Stimulated activated CD4-positive, alpha-beta T cell treated with anti-CD3 and anti-CD28 coated beads, TNF-alpha, amount 100 ng/mL, for 1 hour (primary cell): ENCODE results near the gene IMPG1.

Experiments
- DNase-seq, 3 donors: peaks; one replicate each; pipeline ENCODE4 v3.0.0-alpha.2; 2020; ENCODE audit warnings: low read depth in 3 of 3, low spot score in 1 of 3

Gene IMPG1, protein sequence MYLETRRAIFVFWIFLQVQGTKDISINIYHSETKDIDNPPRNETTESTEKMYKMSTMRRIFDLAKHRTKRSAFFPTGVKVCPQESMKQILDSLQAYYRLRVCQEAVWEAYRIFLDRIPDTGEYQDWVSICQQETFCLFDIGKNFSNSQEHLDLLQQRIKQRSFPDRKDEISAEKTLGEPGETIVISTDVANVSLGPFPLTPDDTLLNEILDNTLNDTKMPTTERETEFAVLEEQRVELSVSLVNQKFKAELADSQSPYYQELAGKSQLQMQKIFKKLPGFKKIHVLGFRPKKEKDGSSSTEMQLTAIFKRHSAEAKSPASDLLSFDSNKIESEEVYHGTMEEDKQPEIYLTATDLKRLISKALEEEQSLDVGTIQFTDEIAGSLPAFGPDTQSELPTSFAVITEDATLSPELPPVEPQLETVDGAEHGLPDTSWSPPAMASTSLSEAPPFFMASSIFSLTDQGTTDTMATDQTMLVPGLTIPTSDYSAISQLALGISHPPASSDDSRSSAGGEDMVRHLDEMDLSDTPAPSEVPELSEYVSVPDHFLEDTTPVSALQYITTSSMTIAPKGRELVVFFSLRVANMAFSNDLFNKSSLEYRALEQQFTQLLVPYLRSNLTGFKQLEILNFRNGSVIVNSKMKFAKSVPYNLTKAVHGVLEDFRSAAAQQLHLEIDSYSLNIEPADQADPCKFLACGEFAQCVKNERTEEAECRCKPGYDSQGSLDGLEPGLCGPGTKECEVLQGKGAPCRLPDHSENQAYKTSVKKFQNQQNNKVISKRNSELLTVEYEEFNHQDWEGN

DNA sequence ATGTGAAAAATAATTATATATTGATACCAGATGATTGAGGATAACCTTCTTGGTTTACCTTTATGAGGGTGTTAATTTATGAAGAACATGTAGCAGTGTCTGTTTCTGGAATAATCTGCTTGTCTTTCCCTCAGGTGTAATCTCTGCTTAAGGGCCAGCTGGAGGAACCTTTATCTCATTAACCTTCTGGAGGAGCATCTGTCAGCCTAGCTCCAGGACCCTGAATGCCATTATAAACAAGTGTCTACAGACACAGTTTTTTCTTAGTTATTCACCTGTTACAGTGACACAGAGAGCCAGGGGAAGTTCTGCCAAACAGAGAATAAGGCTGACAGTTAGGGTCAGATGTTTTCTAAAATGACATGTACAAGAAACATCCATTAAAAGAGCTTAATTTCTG, at the start of gene IMPG1:
TSS of gene IMPG1 (minus strand) at position 101 of the 400 bp plus-strand sequence. CDS start 174 bp downstream, outside the sequence.
- DNase-seq = no peak

- DNase-seq = no peak
These were observed 47.8 kb upstream of the IMPG1 start for GRCh38 chr6:76120302-76120701.

GRCh38 chr6:76073281-76073680, 819 bp upstream of the IMPG1 start:
- no peak for DNase-seq

GRCh38 chr6:76057469-76057868, 15.0 kb downstream of the IMPG1 start:
- DNase-seq = no peak

DNA sequence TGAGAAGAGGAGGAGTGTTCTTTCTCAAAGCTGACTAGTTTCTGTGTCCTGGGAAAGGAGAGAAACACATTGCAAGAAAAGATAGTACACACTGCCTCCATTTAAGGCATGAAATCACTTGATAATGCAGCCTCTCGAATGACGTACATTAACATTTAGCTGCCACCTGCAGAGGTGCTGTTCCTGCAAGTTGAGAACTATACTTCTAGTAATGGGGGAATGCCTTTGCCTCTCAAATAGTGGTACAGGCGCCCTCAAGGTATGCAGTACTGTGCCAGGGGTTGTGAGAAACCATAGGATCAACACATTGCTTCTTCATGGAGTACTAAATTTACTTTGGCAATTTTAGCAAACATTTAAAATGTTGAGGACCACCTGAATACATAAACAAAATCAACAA, 20.1 kb downstream of the IMPG1 start:
- no peak for DNase-seq

DNA sequence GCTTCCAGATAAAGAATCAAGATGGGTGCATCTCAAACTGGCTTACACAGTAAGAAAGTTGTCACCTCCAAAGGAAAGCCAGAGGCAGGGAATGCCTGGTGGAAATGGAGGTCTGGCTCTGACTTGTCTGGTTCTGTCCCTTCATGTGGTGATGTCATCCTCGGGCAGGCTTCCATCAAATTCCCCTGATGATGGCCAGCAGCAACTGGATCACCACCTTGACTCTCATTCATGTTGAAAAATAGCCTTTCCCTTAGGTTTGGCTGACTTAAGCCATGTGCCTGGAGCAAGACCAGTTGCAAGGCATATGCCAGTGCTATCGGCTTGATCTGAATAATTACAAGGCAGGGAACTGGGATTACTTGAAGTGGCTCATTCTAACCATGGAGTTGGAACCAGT, 28.8 kb downstream of the IMPG1 start:
- no peak for DNase-seq

GRCh38 chr6:76035713-76036112, 36.7 kb downstream of the IMPG1 start:
- DNase-seq = no peak

GRCh38 chr6:76026101-76026500, 46.4 kb downstream of the IMPG1 start:
- no peak for DNase-seq

GRCh38 chr6:76014626-76015530, 57.6 kb downstream of the IMPG1 start:
- DNase-seq = no peak

GRCh38 chr6:76004202-76004601, 68.3 kb downstream of the IMPG1 start:
- DNase-seq = no peak

- DNase-seq = no peak
These were observed 68.8 kb downstream of the IMPG1 start for GRCh38 chr6:76003686-76004085.

DNA sequence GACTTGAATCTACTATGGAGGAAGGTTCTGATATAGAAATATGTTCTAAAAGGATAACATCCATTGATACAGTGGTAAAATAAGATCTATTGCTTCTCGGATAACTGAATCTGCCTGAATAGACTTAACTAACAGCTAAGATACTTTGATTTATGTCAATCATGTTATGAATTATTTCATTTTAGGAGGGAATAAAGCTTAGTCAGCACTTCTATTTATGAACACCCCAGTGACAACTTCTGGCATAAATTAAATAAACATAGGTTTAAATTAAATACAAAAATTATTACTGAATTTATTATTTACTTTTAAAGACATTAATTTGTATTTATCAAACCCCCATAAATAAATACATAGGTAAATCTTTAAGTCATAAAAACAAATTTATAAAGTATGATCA, 69.3 kb downstream of the IMPG1 start:
- no peak for DNase-seq

GRCh38 chr6:76000629-76001028, 71.8 kb downstream of the IMPG1 start:
- no peak for DNase-seq

DNA sequence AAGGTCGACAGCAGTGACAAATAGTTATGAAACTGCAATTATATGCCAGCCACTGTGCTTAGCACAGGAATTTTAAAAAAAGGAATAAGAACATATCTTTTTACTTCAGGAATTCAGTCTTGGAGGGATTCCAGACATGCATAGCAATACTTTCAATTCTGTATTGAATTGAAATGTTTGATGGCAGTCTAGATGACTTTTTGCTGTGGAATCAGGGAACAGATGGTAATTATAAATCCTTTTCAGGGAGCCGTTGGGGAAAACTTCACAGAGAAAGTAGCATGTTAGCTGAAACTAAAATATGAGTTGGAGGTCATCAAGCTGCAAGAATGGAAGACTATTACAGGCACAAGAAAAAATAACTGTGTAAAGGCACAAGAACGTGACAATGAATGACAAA, 74.8 kb downstream of the IMPG1 start:
- no peak for DNase-seq

GRCh38 chr6:75993236-75994162, 79.0 kb downstream of the IMPG1 start:
- no peak for DNase-seq

DNA sequence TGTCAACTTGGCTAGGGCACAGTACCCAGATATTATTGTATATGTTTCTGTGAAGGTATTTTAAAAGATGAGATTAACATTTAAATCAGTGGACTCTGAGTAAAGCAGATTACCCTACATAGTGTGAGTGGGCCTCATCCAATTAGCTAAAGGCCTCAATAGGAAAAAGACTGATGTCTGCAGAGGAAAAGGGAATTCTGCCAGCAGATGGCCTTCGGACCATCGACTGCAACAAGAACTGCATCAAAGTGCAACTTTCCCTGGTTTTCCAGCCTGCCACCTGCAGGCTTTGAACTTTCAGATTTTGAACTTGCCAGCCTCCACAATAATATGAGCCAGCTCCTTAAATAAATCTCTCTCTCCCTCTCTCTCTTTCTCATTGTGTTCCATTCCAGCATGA, 80.5 kb downstream of the IMPG1 start:
- DNase-seq = no peak

DNA sequence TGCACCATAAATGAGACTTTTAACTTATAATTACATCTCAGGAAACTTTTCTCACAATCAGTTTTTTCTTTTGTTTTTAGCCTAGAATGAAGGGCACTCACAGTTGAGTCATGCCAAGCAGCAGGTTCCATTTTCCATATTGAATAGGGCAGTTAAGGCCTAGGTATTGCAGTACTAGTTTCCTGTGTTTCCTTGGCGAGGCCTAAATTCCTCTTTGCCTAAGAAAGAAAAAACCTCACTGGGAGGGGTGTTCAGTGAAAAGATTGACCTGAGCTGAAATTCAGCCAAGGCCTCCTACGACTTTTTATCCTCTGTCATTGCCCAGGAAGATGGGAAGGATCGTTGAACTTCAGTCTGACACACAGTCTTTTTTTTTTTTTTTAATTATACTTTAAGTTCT, 85.5 kb downstream of the IMPG1 start:
- DNase-seq = no peak

DNA sequence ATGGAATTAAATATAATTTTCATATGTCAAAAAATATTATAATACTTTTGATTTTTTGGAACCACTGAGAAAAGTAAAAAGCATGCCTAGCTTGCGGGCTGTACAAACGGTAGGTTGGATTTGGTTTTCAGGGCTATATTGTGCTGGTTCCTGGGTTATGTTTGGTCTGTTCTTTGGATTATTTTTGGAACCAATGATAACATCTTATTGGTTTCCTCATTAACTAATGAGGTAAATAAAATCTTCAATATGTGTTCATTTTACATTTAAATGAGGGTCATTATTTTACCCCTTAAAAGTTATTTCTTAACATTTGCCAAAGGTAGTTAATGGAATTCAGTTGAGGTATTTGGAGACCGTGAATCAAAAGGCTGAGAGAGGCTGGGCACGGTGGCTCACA, 96.6 kb downstream of the IMPG1 start:
- DNase-seq = no peak

DNA sequence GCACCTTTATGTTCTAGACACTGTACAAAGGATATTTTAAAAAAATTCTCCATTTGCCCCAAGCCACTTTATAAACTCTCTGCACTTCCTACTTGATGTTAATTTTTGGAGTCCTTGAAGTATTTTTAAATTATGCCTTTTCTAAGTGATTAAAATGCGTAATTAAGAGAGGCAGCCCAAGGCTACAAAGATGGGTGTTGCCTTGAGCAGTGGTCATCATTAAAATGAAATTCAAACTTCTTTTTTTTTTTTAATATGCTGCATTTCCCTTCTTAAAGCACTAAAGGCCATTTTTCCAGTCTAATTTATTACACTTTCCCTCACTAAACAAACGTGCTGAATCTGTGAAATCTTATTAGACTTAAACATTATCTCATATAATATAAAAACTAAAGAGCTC, 102.4 kb downstream of the IMPG1 start:
- DNase-seq = no peak

- DNase-seq = no peak
These were observed 104.3 kb downstream of the IMPG1 start for GRCh38 chr6:75968143-75968542.
